Measurements from ENCODE around the gene IL15RA.

- TF ChIP-seq CTCF (conservative IDR thresholded peaks at IDR 0.05) (no peak), ZFX (IDR thresholded peaks at IDR 0.05) (no peak)
These were observed 41.9 kb upstream of the IL15RA start for GRCh38 chr10:6019010-6019782.
